Fibroblast of lung (primary cell): Measurements from ENCODE around the gene UVRAG. TPM values are rescaled to one million over a fixed set of nuclear protein-coding genes. Genes with fewer than 3 reads are reported as not detected.

Experiments used
- DNase-seq, 2 donors: peaks; one replicate each; pipeline versions ENCODE4 v3.0.0 to v3.0.0-alpha.2; 2010; ENCODE audit warnings: low read depth in 2 of 2
- H2AFZ ChIP-seq: 2 replicates; pipeline ENCODE4 v1.5.1; 2012; ENCODE audit warnings: low read length, control low read depth, inconsistent platforms
- H3K27ac ChIP-seq: 2 replicates; pipeline ENCODE4 v1.5.1; 2011; ENCODE audit warnings: low read length, control low read depth; ENCODE audit not compliant: insufficient read depth
- H3K27me3 ChIP-seq: 2 replicates; pipeline ENCODE4 v1.5.1; 2011; ENCODE audit warnings: mild to moderate bottlenecking, low read length; ENCODE audit not compliant: control insufficient read depth, insufficient read depth
- H3K36me3 ChIP-seq: 2 replicates; pipeline ENCODE4 v1.5.1; 2011; ENCODE audit warnings: low read length; ENCODE audit not compliant: control insufficient read depth, insufficient read depth
- H3K4me1 ChIP-seq: 2 replicates; pipeline ENCODE4 v1.5.1; 2011; ENCODE audit warnings: low read length; ENCODE audit not compliant: control insufficient read depth, insufficient read depth; ENCODE audit errors: extremely low read depth
- H3K4me2 ChIP-seq: 2 replicates; pipeline ENCODE4 v1.5.1; 2011; ENCODE audit warnings: low read length, control low read depth; ENCODE audit not compliant: insufficient read depth; ENCODE audit errors: extremely low read depth
- H3K4me3 ChIP-seq, 4 experiments: fragments of 200-600 bp in 1 of 4; sonication (generic) in 1 of 4; replicated peaks in 1 of 4; 2 replicates each; pipeline ENCODE4 v1.5.1; 2011 to 2016; ENCODE audit warnings: low read length in 4 of 4, low read depth in 3 of 4, mild to moderate bottlenecking in 3 of 4, control low read depth in 2 of 4, inconsistent platforms in 1 of 4, mixed read lengths in 1 of 4; ENCODE audit not compliant: insufficient read depth in 1 of 4; ENCODE audit errors: control extremely low read depth in 1 of 4
- H3K79me2 ChIP-seq: 2 replicates; pipeline ENCODE4 v1.5.1; 2012; ENCODE audit warnings: mild to moderate bottlenecking, low read length, inconsistent platforms; ENCODE audit not compliant: control insufficient read depth, insufficient read depth
- H3K9ac ChIP-seq: 2 replicates; pipeline ENCODE4 v1.5.1; 2011; ENCODE audit warnings: mild to moderate bottlenecking, low read length, control low read depth; ENCODE audit not compliant: insufficient read depth
- H3K9me3 ChIP-seq: 2 replicates; pipeline ENCODE4 v1.5.1; 2012; ENCODE audit warnings: low read depth, low read length; ENCODE audit not compliant: control insufficient read depth, insufficient read depth
- H4K20me1 ChIP-seq: 2 replicates; pipeline ENCODE4 v1.5.1; 2011; ENCODE audit warnings: low read length; ENCODE audit not compliant: control insufficient read depth, insufficient read depth; ENCODE audit errors: extremely low read depth
- CTCF ChIP-seq, 2 donors: IDR thresholded peaks in 1 of 2; conservative IDR thresholded peaks in 1 of 2; 1 replicate in 1 of 2; 2 replicates in 1 of 2; pipeline ENCODE4 v1.5.1; 2011 to 2012; ENCODE audit warnings: low read length in 2 of 2, control low read depth in 1 of 2, inconsistent platforms in 1 of 2, low read depth in 1 of 2, mild to moderate bottlenecking in 1 of 2
- EZH2 ChIP-seq: IDR thresholded peaks from 2 replicates; pipeline ENCODE4 v1.5.1; 2012; ENCODE audit warnings: low read length, control low read depth, mild to moderate bottlenecking; ENCODE audit errors: missing control alignments
- polyA plus RNA-seq, 2 donors: library from polyadenylated mRNA; depleted of rRNA in 1 of 2; stranded (reverse) in 1 of 2; unstranded in 1 of 2; fragments of >200 nt; gene quantifications; 2 replicates each; pipeline ENCODE4 v1.2.1, GENCODE V29; 2011 to 2012; ENCODE audit warnings: missing spikeins in 1 of 2
- total RNA-seq: library from RNA; depleted of rRNA; stranded (reverse); fragments of >200 nt; gene quantifications from 2 replicates; pipeline ENCODE4 v1.2.1, GENCODE V29; 2014

The UVRAG gene
- total and polyA plus RNA-seq, 2 donors (not counting 1 experiment from before 2014, with no cell fraction given), result 15.8 to 22.1 TPM

GRCh38 chr11:76104285-76104684 lies 289.3 kb downstream of the UVRAG start:
- no peak for TF ChIP-seq EZH2
- TF ChIP-seq CTCF (conservative IDR thresholded peaks at IDR 0.05 in 1 of 2, IDR thresholded peaks at IDR 0.05 in 1 of 2; ENCODE audit: low read depth in 1 of 2, low read length in 2 of 2), result no peak
- Histone ChIP-seq H3K4me3 (no peak overlapping the region), H3K27ac (no peak overlapping the region), H3K27me3 (no peaks in the 10 kb centered on the region), H3K4me1 (peaks cover 4% of the 10 kb centered on the region), H2AFZ (no peak overlapping the region), H3K9me3 (no peaks in the 10 kb centered on the region), H3K79me2 (no peaks in the 10 kb centered on the region), H4K20me1 (no peaks in the 10 kb centered on the region), H3K9ac (no peak overlapping the region), H3K4me2 (no peak overlapping the region), H3K36me3 (no peaks in the 10 kb centered on the region)
- no peak for DNase-seq

- DNase-seq, result no peak
- H3K4me2 ChIP-seq, result no peak overlapping the region
- H4K20me1 ChIP-seq, result no peaks in the 10 kb centered on the region
Observed at GRCh38 chr11:76105637-76106036, 290.6 kb downstream of the UVRAG start.

GRCh38 chr11:76107971-76108370 lies 293.0 kb downstream of the UVRAG start:
- Histone ChIP-seq H3K27me3 (no peaks in the 10 kb centered on the region), H3K79me2 (no peaks in the 10 kb centered on the region), H3K27ac (no peak overlapping the region), H3K36me3 (no peaks in the 10 kb centered on the region), H2AFZ (no peak overlapping the region), H3K4me3 (no peak overlapping the region), H3K4me1 (peaks cover 1% of the 10 kb centered on the region), H3K9ac (no peak overlapping the region), H3K9me3 (no peaks in the 10 kb centered on the region), H4K20me1 (no peaks in the 10 kb centered on the region), H3K4me2 (no peak overlapping the region)
- TF ChIP-seq EZH2, result no peak
- TF ChIP-seq CTCF (conservative IDR thresholded peaks at IDR 0.05 in 1 of 2, IDR thresholded peaks at IDR 0.05 in 1 of 2; ENCODE audit: low read depth in 1 of 2, low read length in 2 of 2), result no peak
- DNase-seq, result no peak

More at GRCh38 chr11:76105637-76106036, 290.6 kb downstream of the UVRAG start:
- no peaks in the 10 kb centered on the region for H3K79me2 ChIP-seq
- H3K9ac ChIP-seq, result no peak overlapping the region
- H3K4me3 ChIP-seq, result no peak overlapping the region
- TF ChIP-seq EZH2, result no peak
- no peak for TF ChIP-seq CTCF (conservative IDR thresholded peaks at IDR 0.05 in 1 of 2, IDR thresholded peaks at IDR 0.05 in 1 of 2; ENCODE audit: low read depth in 1 of 2, low read length in 2 of 2)
- no peak overlapping the region for H2AFZ ChIP-seq
- no peak overlapping the region for H3K27ac ChIP-seq
- no peaks in the 10 kb centered on the region for H3K9me3 ChIP-seq
- no peaks in the 10 kb centered on the region for H3K27me3 ChIP-seq
- H3K36me3 ChIP-seq, result no peaks in the 10 kb centered on the region
- H3K4me1 ChIP-seq, result peaks cover 4% of the 10 kb centered on the region
